ENCODE data around the gene XDH. TPM values are rescaled to one million over a fixed set of nuclear protein-coding genes. Genes with fewer than 3 reads are reported as not detected.

XDH gene
- total RNA-seq, 1 experiment from 2014 or later = 7.7 TPM

DNA sequence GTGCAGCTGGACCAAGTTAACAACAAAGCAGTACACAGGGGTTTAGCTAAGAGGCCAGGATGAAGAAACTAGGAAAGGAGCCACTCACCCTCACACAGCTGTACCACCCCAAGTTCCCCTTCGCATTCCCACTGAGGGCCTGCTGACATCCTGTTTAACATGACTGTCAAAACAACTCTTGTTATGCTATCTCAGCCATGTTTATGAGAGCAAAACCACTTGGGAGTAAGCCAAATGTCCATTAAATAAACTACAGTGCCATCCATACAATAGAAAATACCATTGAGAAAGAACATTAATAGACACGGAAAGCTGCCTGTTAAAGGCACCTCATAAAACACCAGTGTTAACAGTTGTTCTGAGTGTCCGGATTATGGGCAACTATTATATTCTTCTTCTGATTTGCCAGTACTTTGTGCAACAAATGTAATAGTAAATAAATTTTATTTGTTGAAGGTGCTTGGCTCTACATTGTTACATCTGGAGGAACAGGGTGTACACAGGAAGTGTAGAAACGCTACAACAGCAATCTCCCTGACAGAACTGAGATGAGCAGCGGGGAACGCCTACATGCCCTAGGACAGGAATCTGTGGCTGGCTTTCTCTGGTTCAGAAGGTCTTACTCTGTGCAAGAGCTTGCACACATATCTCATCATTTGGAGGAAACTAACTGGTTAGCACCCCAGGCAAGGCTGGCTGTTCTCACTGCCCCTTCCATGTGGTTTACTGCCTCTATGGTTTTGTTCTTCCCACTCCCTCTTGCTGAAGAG is 95.0 kb downstream of the XDH start:
- ChIA-PET CTCF (no interaction called here), POLR2A (ENCODE audit: unreplicated experiment) (no interaction called here)
- Histone ChIP-seq H3K4me1 (replicated peaks; ENCODE audit: insufficient read depth) (peaks cover 11% of the 10 kb centered on the region; the same call in 1 of the 2 replicates), H3K4me3 (no peak overlapping the region), H3K9me3 (ENCODE audit: insufficient read depth, low read depth) (no peaks in the 10 kb centered on the region), H2AFZ (no peak overlapping the region), H3K79me2 (ENCODE audit: low read depth) (no peaks in the 10 kb centered on the region), H3K27me3 (ENCODE audit: insufficient read depth, low read depth) (no peaks in the 10 kb centered on the region), H3K9me2 (ENCODE audit: insufficient read depth) (no peaks in the 10 kb centered on the region), H3F3A (ENCODE audit: insufficient read depth, low read depth) (no peaks in the 10 kb centered on the region), H4K20me1 (ENCODE audit: insufficient read depth) (no peaks in the 10 kb centered on the region), H3K36me3 (ENCODE audit: low read depth) (no peaks in the 10 kb centered on the region), H3K4me2 (no peak overlapping the region), H3K27ac (no peak overlapping the region)
- BruUV-seq (replicated peaks) = no TSS peak
- TF ChIP-seq EZH2 (IDR thresholded peaks at IDR 0.05; ENCODE audit: low read depth) = no peak
- TF ChIP-seq, protein P1, sequence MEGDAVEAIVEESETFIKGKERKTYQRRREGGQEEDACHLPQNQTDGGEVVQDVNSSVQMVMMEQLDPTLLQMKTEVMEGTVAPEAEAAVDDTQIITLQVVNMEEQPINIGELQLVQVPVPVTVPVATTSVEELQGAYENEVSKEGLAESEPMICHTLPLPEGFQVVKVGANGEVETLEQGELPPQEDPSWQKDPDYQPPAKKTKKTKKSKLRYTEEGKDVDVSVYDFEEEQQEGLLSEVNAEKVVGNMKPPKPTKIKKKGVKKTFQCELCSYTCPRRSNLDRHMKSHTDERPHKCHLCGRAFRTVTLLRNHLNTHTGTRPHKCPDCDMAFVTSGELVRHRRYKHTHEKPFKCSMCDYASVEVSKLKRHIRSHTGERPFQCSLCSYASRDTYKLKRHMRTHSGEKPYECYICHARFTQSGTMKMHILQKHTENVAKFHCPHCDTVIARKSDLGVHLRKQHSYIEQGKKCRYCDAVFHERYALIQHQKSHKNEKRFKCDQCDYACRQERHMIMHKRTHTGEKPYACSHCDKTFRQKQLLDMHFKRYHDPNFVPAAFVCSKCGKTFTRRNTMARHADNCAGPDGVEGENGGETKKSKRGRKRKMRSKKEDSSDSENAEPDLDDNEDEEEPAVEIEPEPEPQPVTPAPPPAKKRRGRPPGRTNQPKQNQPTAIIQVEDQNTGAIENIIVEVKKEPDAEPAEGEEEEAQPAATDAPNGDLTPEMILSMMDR (conservative IDR thresholded peaks at IDR 0.05) = no peak
- no peak for DNase-seq
- intact Hi-C loops (cut with micrococcal nuclease; ENCODE audit: unreplicated experiment) = no loop called here

DNA sequence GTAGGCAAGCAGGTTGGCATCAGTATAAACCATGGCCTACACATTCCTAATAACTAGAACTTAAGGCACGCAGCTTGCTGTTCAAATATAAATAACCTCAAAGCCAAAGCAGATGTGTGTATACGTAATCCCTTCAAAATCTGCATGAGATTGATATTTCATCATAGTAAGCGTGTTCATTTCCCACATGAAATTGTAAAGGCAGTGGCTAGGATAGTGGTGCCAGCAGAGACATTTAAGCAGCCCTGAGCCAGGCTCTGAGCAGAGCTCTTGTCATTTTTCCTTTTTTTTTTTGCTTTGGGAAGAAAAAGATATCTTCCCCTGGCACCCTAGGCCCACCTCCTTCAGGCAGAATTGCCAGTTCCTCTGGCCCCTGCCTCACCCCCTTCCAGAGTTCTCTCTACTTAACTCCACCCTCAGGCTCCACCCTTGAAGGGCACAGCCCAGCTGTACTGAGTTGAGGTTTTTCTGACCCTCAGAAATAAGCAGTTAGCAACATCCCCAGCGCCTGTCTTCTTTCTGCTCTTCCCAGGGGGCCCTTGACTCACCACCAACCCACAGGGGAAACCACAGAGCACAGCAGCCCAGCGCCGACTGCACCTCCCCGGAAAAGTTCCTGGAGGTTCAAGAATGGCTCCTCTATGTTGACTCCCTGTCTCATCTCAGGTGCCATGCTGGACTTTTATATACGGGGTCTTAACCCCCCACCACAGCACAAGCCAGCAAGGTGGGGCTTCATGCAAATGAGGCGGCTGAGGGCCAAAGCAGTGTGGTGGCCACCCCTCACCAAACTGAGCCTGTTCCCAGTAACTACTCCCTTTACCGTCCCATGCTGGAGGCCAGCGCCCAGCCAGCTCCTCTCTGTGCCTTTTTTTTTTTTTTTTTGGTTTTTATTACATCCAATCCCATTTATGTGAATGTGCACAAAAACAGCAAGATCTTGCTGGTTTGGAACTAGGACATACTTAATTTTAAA is 95.9 kb downstream of the XDH start:
- intact Hi-C loops (cut with micrococcal nuclease; ENCODE audit: unreplicated experiment) = no loop called here
- Histone ChIP-seq H4K20me1 (ENCODE audit: insufficient read depth) (no peaks in the 10 kb centered on the region), H2AFZ (no peak overlapping the region), H3K4me2 (no peak overlapping the region), H3F3A (ENCODE audit: insufficient read depth, low read depth) (no peaks in the 10 kb centered on the region), H3K4me3 (no peak overlapping the region), H3K27me3 (ENCODE audit: insufficient read depth, low read depth) (no peaks in the 10 kb centered on the region), H3K79me2 (ENCODE audit: low read depth) (no peaks in the 10 kb centered on the region), H3K9me3 (ENCODE audit: insufficient read depth, low read depth) (peaks cover 5% of the 10 kb centered on the region; the same call in 1 of the 2 replicates), H3K36me3 (ENCODE audit: low read depth) (no peaks in the 10 kb centered on the region), H3K4me1 (replicated peaks; ENCODE audit: insufficient read depth) (peaks cover 2% of the 10 kb centered on the region; the same call in 1 of the 2 replicates), H3K9me2 (ENCODE audit: insufficient read depth) (no peaks in the 10 kb centered on the region), H3K27ac (no peak overlapping the region)
- ChIA-PET POLR2A (ENCODE audit: unreplicated experiment) (interaction anchor here (0.6 kb wide), 1 partner anchor 16 kb away, joined by 6 read pairs; no protein-coding TSS in a partner anchor), CTCF (no interaction called here)
- TF ChIP-seq EZH2 (IDR thresholded peaks at IDR 0.05; ENCODE audit: low read depth) = no peak
- TF ChIP-seq, protein P1 (conservative IDR thresholded peaks at IDR 0.05) = no peak
- no TSS peak for BruUV-seq (replicated peaks)
- no peak for DNase-seq

DNA sequence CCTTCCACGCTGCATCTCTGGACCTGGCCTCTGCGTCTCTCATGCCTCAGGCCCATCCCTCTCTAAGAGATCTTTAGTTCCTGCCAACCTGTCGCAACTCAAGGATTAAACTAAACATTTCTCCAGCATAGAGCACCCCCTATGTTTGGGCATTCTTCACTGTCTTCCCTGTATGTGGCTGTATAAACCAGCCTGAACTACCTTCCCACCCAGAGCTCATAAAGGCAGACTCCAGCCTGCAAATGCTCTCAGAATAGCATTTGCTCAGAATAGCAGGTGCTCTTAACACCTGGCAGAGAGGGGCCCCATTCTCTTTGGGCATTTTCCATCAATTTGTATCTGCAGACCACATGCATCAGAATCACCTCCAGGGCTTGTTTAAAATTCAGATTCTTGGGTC is 97.1 kb downstream of the XDH start:
- no peak overlapping the region for H3K4me2 ChIP-seq
- peaks cover 9% of the 10 kb centered on the region for H3K9me3 ChIP-seq (ENCODE audit: insufficient read depth, low read depth)
- H3K36me3 ChIP-seq (ENCODE audit: low read depth) = no peaks in the 10 kb centered on the region
- BruUV-seq (replicated peaks) = no TSS peak
- H3K4me3 ChIP-seq = no peak overlapping the region
- no peaks in the 10 kb centered on the region for H4K20me1 ChIP-seq (ENCODE audit: insufficient read depth)
- no peaks in the 10 kb centered on the region for H3K9me2 ChIP-seq (ENCODE audit: insufficient read depth)
- no peak overlapping the region for H2AFZ ChIP-seq
- no peaks in the 10 kb centered on the region for H3K79me2 ChIP-seq (ENCODE audit: low read depth)
- no peaks in the 10 kb centered on the region for H3F3A ChIP-seq (ENCODE audit: insufficient read depth, low read depth)
- POLR2A ChIA-PET (ENCODE audit: unreplicated experiment) = no interaction called here
- no peak for TF ChIP-seq EZH2 (IDR thresholded peaks at IDR 0.05; ENCODE audit: low read depth)
- TF ChIP-seq, protein P1 (conservative IDR thresholded peaks at IDR 0.05) = no peak
- DNase-seq = no peak
- intact Hi-C loops (cut with micrococcal nuclease; ENCODE audit: unreplicated experiment) = no loop called here
- H3K27me3 ChIP-seq (ENCODE audit: insufficient read depth, low read depth) = no peaks in the 10 kb centered on the region
- CTCF ChIA-PET = no interaction called here
- no peaks in the 10 kb centered on the region for H3K4me1 ChIP-seq (replicated peaks; ENCODE audit: insufficient read depth)
- H3K27ac ChIP-seq = no peak overlapping the region
